WTC11 (cell line): ENCODE results near the gene HNRNPAB.

Experiments
- CREB1 ChIP-seq: sonication (generic); formaldehyde crosslinking; IDR thresholded peaks from 2 replicates; pipeline ENCODE4 v1.8.0; 2023; ENCODE audit warnings: mild to moderate bottlenecking, missing genetic modification reagents
- ELF4 ChIP-seq: sonication (generic); formaldehyde crosslinking; IDR thresholded peaks from 2 replicates; pipeline ENCODE4 v1.8.1; 2022; ENCODE audit warnings: low read depth, mild to moderate bottlenecking, moderate library complexity, missing genetic modification reagents
- FOXP1 ChIP-seq: sonication (generic); formaldehyde crosslinking; IDR thresholded peaks from 2 replicates; pipeline ENCODE4 v1.8.0; 2022; ENCODE audit warnings: missing genetic modification reagents, mild to moderate bottlenecking, moderate library complexity, borderline replicate concordance
- MXD4 ChIP-seq: fragments of 250-450 bp; sonication (Bioruptor Pico); IDR thresholded peaks from 2 replicates; pipeline ENCODE4 v1.8.0; 2021; ENCODE audit warnings: mild to moderate bottlenecking, moderate library complexity, borderline replicate concordance
- SMAD3 ChIP-seq: sonication (generic); formaldehyde crosslinking; IDR thresholded peaks from 2 replicates; pipeline ENCODE4 v1.8.0; 2022; ENCODE audit warnings: missing genetic modification reagents, mild to moderate bottlenecking, borderline replicate concordance
- TEAD1 ChIP-seq: sonication (generic); formaldehyde crosslinking; IDR thresholded peaks from 2 replicates; pipeline ENCODE4 v1.8.0; 2022; ENCODE audit warnings: mild to moderate bottlenecking, missing genetic modification reagents
- TEAD4 ChIP-seq: sonication (generic); formaldehyde crosslinking; IDR thresholded peaks from 2 replicates; pipeline ENCODE4 v1.8.0; 2022; ENCODE audit warnings: mild to moderate bottlenecking, missing genetic modification reagents
- ZNF121 ChIP-seq: sonication (generic); formaldehyde crosslinking; IDR thresholded peaks from 2 replicates; pipeline ENCODE4 v1.8.0; 2023; ENCODE audit warnings: missing genetic modification reagents
- ZNF138 ChIP-seq: sonication (generic); formaldehyde crosslinking; conservative IDR thresholded peaks from 2 replicates; pipeline ENCODE4 v1.8.1; 2022; ENCODE audit warnings: mild to moderate bottlenecking, moderate library complexity, missing genetic modification reagents
- TF ChIP-seq, protein P1 (sequence below): sonication (generic); formaldehyde crosslinking; IDR thresholded peaks from 2 replicates; pipeline ENCODE4 v1.8.1; 2022; ENCODE audit warnings: low read depth, missing genetic modification reagents, borderline replicate concordance
- TF ChIP-seq, protein P2 (sequence below): fragments of 200-600 bp; IDR thresholded peaks from 2 replicates; pipeline ENCODE4 v1.8.0; 2022; ENCODE audit warnings: antibody characterized with exemption
- TF ChIP-seq, protein P3 (sequence below): sonication (generic); formaldehyde crosslinking; IDR thresholded peaks from 2 replicates; pipeline ENCODE4 v1.8.1; 2023; ENCODE audit warnings: mild to moderate bottlenecking, missing genetic modification reagents
- TF ChIP-seq, protein P4 (sequence below): sonication (generic); formaldehyde crosslinking; IDR thresholded peaks from 2 replicates; pipeline ENCODE4 v1.8.0; 2022; ENCODE audit warnings: mild to moderate bottlenecking, missing genetic modification reagents

DNA sequence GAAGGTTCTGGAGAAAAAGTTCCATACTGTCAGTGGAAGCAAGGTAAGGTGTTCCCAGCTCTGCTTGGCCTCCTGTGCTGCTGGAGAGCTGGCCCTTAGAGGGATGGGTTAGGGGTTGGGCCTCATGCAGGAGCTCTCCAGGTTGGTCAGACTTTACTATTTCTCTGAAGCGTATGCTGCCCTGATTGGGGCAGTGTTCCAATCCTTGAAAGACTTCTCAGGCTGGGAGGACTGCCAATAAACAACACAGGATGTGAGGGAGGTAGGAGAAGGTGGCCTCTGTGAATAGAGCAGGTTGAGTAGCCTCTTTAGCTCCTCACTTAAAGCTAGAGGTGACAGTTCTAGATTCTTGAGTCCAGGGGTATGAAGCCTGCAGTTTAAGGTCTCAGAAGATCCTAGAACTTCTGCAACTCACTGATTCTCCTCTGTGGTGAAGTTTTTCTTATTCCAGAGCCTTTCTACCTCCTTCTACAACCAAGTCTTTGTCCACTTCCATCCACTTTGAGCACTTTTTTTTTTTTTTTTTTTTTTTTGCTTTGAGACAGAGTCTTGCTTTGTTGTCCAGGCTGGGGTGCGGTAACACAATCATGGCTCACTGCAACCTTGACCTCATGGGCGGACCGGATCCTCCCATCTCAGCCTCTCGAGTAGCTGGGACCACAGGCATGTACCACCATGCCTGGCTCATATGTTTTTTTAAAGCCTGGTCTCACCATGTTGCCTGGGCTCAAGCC is 3.0 kb downstream of the HNRNPAB start:
- TF ChIP-seq CREB1 (CRISPR knock-in tag) (no peak), SMAD3 (no peak), TEAD1 (CRISPR knock-in tag) (no peak), ZNF138 (no peak), ELF4 (CRISPR knock-in tag) (no peak), ZNF121 (CRISPR knock-in tag) (peak; percentile 13; the same call in 1 of the 2 replicates), MXD4 (no peak), FOXP1 (CRISPR knock-in tag) (no peak), TEAD4 (no peak)
- TF ChIP-seq, protein P1, sequence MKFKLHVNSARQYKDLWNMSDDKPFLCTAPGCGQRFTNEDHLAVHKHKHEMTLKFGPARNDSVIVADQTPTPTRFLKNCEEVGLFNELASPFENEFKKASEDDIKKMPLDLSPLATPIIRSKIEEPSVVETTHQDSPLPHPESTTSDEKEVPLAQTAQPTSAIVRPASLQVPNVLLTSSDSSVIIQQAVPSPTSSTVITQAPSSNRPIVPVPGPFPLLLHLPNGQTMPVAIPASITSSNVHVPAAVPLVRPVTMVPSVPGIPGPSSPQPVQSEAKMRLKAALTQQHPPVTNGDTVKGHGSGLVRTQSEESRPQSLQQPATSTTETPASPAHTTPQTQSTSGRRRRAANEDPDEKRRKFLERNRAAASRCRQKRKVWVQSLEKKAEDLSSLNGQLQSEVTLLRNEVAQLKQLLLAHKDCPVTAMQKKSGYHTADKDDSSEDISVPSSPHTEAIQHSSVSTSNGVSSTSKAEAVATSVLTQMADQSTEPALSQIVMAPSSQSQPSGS (CRISPR knock-in tag) = no peak
- TF ChIP-seq, protein P2, sequence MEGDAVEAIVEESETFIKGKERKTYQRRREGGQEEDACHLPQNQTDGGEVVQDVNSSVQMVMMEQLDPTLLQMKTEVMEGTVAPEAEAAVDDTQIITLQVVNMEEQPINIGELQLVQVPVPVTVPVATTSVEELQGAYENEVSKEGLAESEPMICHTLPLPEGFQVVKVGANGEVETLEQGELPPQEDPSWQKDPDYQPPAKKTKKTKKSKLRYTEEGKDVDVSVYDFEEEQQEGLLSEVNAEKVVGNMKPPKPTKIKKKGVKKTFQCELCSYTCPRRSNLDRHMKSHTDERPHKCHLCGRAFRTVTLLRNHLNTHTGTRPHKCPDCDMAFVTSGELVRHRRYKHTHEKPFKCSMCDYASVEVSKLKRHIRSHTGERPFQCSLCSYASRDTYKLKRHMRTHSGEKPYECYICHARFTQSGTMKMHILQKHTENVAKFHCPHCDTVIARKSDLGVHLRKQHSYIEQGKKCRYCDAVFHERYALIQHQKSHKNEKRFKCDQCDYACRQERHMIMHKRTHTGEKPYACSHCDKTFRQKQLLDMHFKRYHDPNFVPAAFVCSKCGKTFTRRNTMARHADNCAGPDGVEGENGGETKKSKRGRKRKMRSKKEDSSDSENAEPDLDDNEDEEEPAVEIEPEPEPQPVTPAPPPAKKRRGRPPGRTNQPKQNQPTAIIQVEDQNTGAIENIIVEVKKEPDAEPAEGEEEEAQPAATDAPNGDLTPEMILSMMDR = no peak
- TF ChIP-seq, protein P3, sequence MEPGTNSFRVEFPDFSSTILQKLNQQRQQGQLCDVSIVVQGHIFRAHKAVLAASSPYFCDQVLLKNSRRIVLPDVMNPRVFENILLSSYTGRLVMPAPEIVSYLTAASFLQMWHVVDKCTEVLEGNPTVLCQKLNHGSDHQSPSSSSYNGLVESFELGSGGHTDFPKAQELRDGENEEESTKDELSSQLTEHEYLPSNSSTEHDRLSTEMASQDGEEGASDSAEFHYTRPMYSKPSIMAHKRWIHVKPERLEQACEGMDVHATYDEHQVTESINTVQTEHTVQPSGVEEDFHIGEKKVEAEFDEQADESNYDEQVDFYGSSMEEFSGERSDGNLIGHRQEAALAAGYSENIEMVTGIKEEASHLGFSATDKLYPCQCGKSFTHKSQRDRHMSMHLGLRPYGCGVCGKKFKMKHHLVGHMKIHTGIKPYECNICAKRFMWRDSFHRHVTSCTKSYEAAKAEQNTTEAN (CRISPR knock-in tag) = no peak
- TF ChIP-seq, protein P4, sequence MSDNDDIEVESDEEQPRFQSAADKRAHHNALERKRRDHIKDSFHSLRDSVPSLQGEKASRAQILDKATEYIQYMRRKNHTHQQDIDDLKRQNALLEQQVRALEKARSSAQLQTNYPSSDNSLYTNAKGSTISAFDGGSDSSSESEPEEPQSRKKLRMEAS (CRISPR knock-in tag) = no peak
